Liver (tissue), 9 donors: ENCODE results near the gene TH. TPM values are rescaled to one million over a fixed set of nuclear protein-coding genes. Genes with fewer than 3 reads are reported as not detected.
A peak's percentile ranks its signal among the peaks of the same experiment; 100 is the strongest.

Experiments
- DNase-seq: peaks from one replicate; pipeline ENCODE4 v3.0.0-alpha.2; 2017; ENCODE audit warnings: low spot score
- H3K27ac ChIP-seq, 2 donors: one replicate each; pipeline ENCODE4 v1.7.0; 2013; ENCODE audit warnings: inconsistent platforms in 2 of 2, low read length in 2 of 2, control low read depth in 1 of 2, low read depth in 1 of 2, mild to moderate bottlenecking in 1 of 2
- H3K27me3 ChIP-seq, 4 donors: one replicate each; pipeline versions ENCODE4 v1.6.1 to v1.7.0; 2013; ENCODE audit warnings: low read length in 3 of 4, inconsistent platforms in 1 of 4, mild to moderate bottlenecking in 1 of 4, moderate library complexity in 1 of 4; ENCODE audit not compliant: control insufficient read depth in 4 of 4, insufficient read depth in 4 of 4
- H3K36me3 ChIP-seq, 4 donors: one replicate each; pipeline versions ENCODE4 v1.6.1 to v1.7.0; 2013; ENCODE audit warnings: low read length in 3 of 4, mild to moderate bottlenecking in 3 of 4, low read depth in 1 of 4, moderate library complexity in 1 of 4; ENCODE audit not compliant: control insufficient read depth in 4 of 4, insufficient read depth in 3 of 4
- H3K4me1 ChIP-seq, 4 donors: one replicate each; pipeline versions ENCODE4 v1.6.1 to v1.7.0; 2013; ENCODE audit warnings: low read length in 3 of 4, mild to moderate bottlenecking in 3 of 4, moderate library complexity in 1 of 4; ENCODE audit not compliant: control insufficient read depth in 4 of 4, insufficient read depth in 4 of 4
- H3K4me3 ChIP-seq, 3 donors: one replicate each; pipeline versions ENCODE4 v1.6.1 to v1.7.0; 2013; ENCODE audit warnings: low read length in 3 of 3, control low read depth in 1 of 3, low read depth in 1 of 3, mild to moderate bottlenecking in 1 of 3
- H3K9ac ChIP-seq, 2 donors: one replicate each; pipeline ENCODE4 v1.7.0; 2013; ENCODE audit warnings: low read length in 2 of 2, mild to moderate bottlenecking in 2 of 2, moderate library complexity in 2 of 2, control low read depth in 1 of 2, low read depth in 1 of 2
- H3K9me3 ChIP-seq, 4 donors: one replicate each; pipeline versions ENCODE4 v1.6.1 to v1.7.0; 2013; ENCODE audit warnings: low read length in 3 of 4; ENCODE audit not compliant: control insufficient read depth in 4 of 4
- FOXA1 ChIP-seq: IDR thresholded peaks from 2 replicates; pipeline ENCODE4 v1.6.1; 2016; ENCODE audit warnings: antibody characterized with exemption
- FOXA2 ChIP-seq: IDR thresholded peaks from 2 replicates; pipeline ENCODE4 v1.6.1; 2016; ENCODE audit warnings: antibody characterized with exemption
- GABPA ChIP-seq, 2 donors: IDR thresholded peaks in 1 of 2; conservative IDR thresholded peaks in 1 of 2; 2 replicates each; pipeline ENCODE4 v1.6.1; 2016; ENCODE audit warnings: antibody characterized with exemption in 2 of 2, mild to moderate bottlenecking in 1 of 2, moderate library complexity in 1 of 2
- HNF4A ChIP-seq, 2 donors: conservative IDR thresholded peaks; 2 replicates each; pipeline ENCODE4 v1.6.1; 2016; ENCODE audit warnings: antibody characterized with exemption in 2 of 2, mild to moderate bottlenecking in 2 of 2
- HNF4G ChIP-seq: IDR thresholded peaks from 2 replicates; pipeline ENCODE4 v1.6.1; 2016; ENCODE audit warnings: antibody characterized with exemption
- NR2F2 ChIP-seq: IDR thresholded peaks from 2 replicates; pipeline ENCODE4 v1.6.1; 2016; ENCODE audit warnings: antibody characterized with exemption
- RAD21 ChIP-seq, 2 donors: IDR thresholded peaks; 2 replicates each; pipeline ENCODE4 v1.6.1; 2016; ENCODE audit warnings: antibody characterized with exemption in 2 of 2, mild to moderate bottlenecking in 2 of 2
- RXRA ChIP-seq, 2 donors: IDR thresholded peaks; 2 replicates each; pipeline ENCODE4 v1.6.1; 2017 to 2018; ENCODE audit warnings: antibody characterized with exemption in 2 of 2, mild to moderate bottlenecking in 1 of 2
- TAF1 ChIP-seq: conservative IDR thresholded peaks from 2 replicates; pipeline ENCODE4 v1.6.1; 2016; ENCODE audit warnings: antibody characterized with exemption, mild to moderate bottlenecking
- YY1 ChIP-seq: IDR thresholded peaks from 2 replicates; pipeline ENCODE4 v1.6.1; 2016; ENCODE audit warnings: antibody characterized with exemption, mild to moderate bottlenecking
- WGBS: extraction: QIAGEN DNeasy Blood & Tissue Kit; methylation state at CpG from one replicate; pipeline ENCODE4 v1.1.7; 2013; 5-methylcytosine and 5-hydroxymethylcytosine counted together
- polyA plus RNA-seq, 2 donors: library from polyadenylated mRNA; stranded (reverse) in 1 of 2; unstranded in 1 of 2; fragments of 200-250 nt in 1 of 2; fragments of >200 nt in 1 of 2; fragmentation: Nextera tagmentation in 1 of 2; extraction: Ambion mirVana in 1 of 2; gene quantifications; one replicate each; pipeline versions ENCODE4 v1.2.1 to v1.2.3, GENCODE V29; 2013 to 2015
- total RNA-seq, 2 donors: library from RNA; depleted of rRNA; stranded (reverse); fragments of >200 nt; gene quantifications; one replicate each; pipeline ENCODE4 v1.2.3, GENCODE V29; 2014
- TF ChIP-seq, protein P1 (sequence below): IDR thresholded peaks from 2 replicates; pipeline ENCODE4 v1.6.1; 2016; ENCODE audit warnings: antibody characterized with exemption
- TF ChIP-seq, protein P2 (sequence below): fragments of 150-350 bp; IDR thresholded peaks from 2 replicates; pipeline ENCODE4 v1.5.1; 2017; ENCODE audit warnings: improper control_type of control experiment, low read depth, low read length; ENCODE audit not compliant: missing input control
- TF ChIP-seq, protein P3 (sequence below): IDR thresholded peaks from 2 replicates; pipeline ENCODE4 v1.6.1; 2016; ENCODE audit warnings: antibody characterized with exemption, mild to moderate bottlenecking
- TF ChIP-seq, protein P4 (sequence below): IDR thresholded peaks from 2 replicates; pipeline ENCODE4 v1.6.1; 2016; ENCODE audit warnings: antibody characterized with exemption
- donor health status: healthy.
- donor health status: healthy.
- donor health status: healthy.
- donor health status: healthy.
- donor health status: healthy.

TH gene
- total and polyA plus RNA-seq, 4 donors, result 0.13 to 0.24 TPM; not detected in 2

DNA sequence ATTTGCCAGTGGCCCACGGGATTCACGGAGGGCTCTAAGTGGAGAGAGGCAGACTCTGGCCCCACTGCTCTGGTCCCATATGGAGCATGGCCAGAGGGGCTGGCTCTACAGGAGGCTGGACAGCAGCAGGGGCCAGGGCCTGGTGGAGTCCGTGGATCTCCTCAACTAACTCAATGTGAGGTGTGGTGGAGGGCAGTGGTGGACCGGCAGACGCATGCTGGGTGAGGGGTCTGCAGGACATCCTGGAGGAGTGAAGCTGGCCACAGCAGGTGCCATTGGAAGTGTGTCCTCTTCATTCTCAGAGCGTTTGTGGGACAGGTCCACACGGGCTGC is 48.0 kb downstream of the TH start (continued):
- TF ChIP-seq TAF1, result no peak
- no peak for TF ChIP-seq GABPA (IDR thresholded peaks at IDR 0.05 in 1 of 2, conservative IDR thresholded peaks at IDR 0.05 in 1 of 2)
- TF ChIP-seq, protein P1, sequence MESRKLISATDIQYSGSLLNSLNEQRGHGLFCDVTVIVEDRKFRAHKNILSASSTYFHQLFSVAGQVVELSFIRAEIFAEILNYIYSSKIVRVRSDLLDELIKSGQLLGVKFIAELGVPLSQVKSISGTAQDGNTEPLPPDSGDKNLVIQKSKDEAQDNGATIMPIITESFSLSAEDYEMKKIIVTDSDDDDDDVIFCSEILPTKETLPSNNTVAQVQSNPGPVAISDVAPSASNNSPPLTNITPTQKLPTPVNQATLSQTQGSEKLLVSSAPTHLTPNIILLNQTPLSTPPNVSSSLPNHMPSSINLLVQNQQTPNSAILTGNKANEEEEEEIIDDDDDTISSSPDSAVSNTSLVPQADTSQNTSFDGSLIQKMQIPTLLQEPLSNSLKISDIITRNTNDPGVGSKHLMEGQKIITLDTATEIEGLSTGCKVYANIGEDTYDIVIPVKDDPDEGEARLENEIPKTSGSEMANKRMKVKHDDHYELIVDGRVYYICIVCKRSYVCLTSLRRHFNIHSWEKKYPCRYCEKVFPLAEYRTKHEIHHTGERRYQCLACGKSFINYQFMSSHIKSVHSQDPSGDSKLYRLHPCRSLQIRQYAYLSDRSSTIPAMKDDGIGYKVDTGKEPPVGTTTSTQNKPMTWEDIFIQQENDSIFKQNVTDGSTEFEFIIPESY, result no peak
- TF ChIP-seq YY1, result no peak
- no peak for TF ChIP-seq HNF4A (conservative IDR thresholded peaks at IDR 0.05)

DNA sequence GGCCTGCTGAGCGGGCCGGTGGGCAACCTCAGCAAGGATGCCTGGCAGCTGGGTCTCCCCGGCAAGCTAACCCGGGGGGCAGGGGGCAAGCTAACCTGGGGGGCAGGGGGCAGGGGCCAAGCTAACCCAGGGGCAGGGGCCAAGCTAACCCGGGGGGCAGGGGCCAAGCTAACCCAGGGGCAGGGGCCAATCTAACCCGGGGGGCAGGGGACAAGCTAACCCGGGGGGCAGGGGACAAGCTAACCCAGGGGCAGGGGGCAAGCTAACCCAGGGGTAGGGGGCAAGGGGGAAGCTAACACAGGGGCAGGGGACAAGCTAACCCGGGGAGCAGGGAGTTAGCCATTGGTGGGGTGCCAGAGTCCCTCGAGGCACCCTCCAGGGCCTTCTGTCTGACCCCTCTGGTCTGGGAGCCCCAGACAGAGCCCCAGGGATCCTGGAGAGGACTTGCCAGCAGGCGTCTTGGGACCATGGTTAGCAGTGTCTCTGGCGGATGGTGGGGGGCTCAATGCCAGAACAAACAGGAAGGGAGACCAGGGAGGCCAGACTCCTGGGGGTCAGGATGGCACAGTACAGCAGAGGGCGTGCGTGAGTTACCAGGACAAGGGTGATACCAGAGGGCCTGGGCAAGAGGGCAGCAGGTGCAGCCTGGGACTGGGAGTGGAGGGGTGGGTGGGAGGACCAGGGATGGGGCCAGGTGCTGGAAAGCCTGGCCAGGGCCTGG is 48.5 kb downstream of the TH start:
- Histone ChIP-seq H3K36me3 (no peaks in the 10 kb centered on the region), H3K4me1 (peaks cover 4 to 14% (median 12%) of the 10 kb centered on the region in 4 donors), H3K4me3 (no peak overlapping the region), H3K27ac (no peak overlapping the region), H3K27me3 (no peaks in the 10 kb centered on the region), H3K9me3 (no peaks in the 10 kb centered on the region), H3K9ac (no peak overlapping the region)
- no peak for DNase-seq
- WGBS, result 73% methylated on average over 13 of the region's 13 CpGs
- no peak for TF ChIP-seq RXRA (IDR thresholded peaks at IDR 0.05)
- TF ChIP-seq, protein P2, sequence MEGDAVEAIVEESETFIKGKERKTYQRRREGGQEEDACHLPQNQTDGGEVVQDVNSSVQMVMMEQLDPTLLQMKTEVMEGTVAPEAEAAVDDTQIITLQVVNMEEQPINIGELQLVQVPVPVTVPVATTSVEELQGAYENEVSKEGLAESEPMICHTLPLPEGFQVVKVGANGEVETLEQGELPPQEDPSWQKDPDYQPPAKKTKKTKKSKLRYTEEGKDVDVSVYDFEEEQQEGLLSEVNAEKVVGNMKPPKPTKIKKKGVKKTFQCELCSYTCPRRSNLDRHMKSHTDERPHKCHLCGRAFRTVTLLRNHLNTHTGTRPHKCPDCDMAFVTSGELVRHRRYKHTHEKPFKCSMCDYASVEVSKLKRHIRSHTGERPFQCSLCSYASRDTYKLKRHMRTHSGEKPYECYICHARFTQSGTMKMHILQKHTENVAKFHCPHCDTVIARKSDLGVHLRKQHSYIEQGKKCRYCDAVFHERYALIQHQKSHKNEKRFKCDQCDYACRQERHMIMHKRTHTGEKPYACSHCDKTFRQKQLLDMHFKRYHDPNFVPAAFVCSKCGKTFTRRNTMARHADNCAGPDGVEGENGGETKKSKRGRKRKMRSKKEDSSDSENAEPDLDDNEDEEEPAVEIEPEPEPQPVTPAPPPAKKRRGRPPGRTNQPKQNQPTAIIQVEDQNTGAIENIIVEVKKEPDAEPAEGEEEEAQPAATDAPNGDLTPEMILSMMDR, result peak; percentile 20

DNA sequence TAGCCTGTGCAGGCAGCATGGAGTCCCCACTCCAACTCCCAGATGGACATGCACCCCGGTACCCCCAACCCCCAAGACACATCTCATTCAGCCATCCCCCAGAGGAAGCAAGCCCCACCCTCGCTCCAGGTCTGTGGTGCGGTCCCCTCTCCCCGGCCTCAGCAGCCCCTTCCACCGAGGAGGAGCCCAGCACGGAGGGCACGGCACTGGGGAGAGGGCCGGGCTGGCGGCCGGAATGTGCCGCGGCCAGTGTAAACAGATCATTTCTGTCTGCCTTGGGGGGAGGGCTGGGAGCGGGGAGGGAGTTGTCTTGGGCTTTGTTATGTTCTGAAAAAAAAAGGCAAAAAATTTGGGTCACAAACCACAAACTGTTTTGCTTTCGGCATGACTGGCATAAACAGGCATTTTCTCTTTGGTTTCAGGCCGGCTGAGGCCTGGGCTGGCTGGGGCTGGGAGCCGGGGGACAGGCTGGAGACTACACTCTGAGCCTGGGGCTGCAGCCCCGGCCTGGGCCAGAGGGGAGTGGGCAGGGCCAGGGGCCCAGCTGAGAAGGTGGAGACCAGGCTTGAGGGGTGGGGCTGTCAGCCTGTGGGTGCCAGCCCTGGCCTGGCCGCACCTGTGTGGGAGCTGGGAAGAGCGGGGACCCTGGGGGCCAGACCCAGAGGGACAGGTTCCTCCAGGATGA is 49.3 kb downstream of the TH start:
- Histone ChIP-seq H3K4me1 (peaks cover 4 to 14% (median 12%) of the 10 kb centered on the region in 4 donors), H3K27me3 (no peaks in the 10 kb centered on the region), H3K4me3 (no peak overlapping the region), H3K36me3 (no peaks in the 10 kb centered on the region), H3K27ac (no peak overlapping the region), H3K9ac (no peak overlapping the region), H3K9me3 (no peaks in the 10 kb centered on the region)
- no peak for DNase-seq
- WGBS, result 36% methylated on average over 19 of the region's 19 CpGs
- TF ChIP-seq HNF4G, result no peak
- no peak for TF ChIP-seq FOXA2
- TF ChIP-seq YY1, result no peak
- TF ChIP-seq RXRA (IDR thresholded peaks at IDR 0.05), result no peak
- no peak for TF ChIP-seq NR2F2
- TF ChIP-seq FOXA1, result no peak
- no peak for TF ChIP-seq TAF1
- TF ChIP-seq, protein P3, sequence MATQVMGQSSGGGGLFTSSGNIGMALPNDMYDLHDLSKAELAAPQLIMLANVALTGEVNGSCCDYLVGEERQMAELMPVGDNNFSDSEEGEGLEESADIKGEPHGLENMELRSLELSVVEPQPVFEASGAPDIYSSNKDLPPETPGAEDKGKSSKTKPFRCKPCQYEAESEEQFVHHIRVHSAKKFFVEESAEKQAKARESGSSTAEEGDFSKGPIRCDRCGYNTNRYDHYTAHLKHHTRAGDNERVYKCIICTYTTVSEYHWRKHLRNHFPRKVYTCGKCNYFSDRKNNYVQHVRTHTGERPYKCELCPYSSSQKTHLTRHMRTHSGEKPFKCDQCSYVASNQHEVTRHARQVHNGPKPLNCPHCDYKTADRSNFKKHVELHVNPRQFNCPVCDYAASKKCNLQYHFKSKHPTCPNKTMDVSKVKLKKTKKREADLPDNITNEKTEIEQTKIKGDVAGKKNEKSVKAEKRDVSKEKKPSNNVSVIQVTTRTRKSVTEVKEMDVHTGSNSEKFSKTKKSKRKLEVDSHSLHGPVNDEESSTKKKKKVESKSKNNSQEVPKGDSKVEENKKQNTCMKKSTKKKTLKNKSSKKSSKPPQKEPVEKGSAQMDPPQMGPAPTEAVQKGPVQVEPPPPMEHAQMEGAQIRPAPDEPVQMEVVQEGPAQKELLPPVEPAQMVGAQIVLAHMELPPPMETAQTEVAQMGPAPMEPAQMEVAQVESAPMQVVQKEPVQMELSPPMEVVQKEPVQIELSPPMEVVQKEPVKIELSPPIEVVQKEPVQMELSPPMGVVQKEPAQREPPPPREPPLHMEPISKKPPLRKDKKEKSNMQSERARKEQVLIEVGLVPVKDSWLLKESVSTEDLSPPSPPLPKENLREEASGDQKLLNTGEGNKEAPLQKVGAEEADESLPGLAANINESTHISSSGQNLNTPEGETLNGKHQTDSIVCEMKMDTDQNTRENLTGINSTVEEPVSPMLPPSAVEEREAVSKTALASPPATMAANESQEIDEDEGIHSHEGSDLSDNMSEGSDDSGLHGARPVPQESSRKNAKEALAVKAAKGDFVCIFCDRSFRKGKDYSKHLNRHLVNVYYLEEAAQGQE, result no peak
- TF ChIP-seq, protein P2, result no peak
- TF ChIP-seq HNF4A (conservative IDR thresholded peaks at IDR 0.05), result no peak
- no peak for TF ChIP-seq GABPA (IDR thresholded peaks at IDR 0.05 in 1 of 2, conservative IDR thresholded peaks at IDR 0.05 in 1 of 2)
- TF ChIP-seq, protein P1, result no peak
- TF ChIP-seq, protein P4, sequence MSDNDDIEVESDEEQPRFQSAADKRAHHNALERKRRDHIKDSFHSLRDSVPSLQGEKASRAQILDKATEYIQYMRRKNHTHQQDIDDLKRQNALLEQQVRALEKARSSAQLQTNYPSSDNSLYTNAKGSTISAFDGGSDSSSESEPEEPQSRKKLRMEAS, result no peak
- no peak for TF ChIP-seq RAD21 (IDR thresholded peaks at IDR 0.05)
